Stomach (tissue), 9 donors: ENCODE results near the gene F2R. TPM values are rescaled to one million over a fixed set of nuclear protein-coding genes. Genes with fewer than 3 reads are reported as not detected.

ENCODE experiments used
- DNase-seq, 2 donors: peaks; one replicate each; pipeline versions ENCODE4 v3.0.0 to v3.0.0-alpha.2; 2013 to 2019
- H3K27ac ChIP-seq, 5 donors: fragments of 200-600 bp in 4 of 5; sonication (generic) in 4 of 5; one replicate each; pipeline ENCODE4 v1.5.1; 2013 to 2019; ENCODE audit warnings: mild to moderate bottlenecking in 1 of 5, moderate library complexity in 1 of 5
- H3K27me3 ChIP-seq, 3 donors: fragments of 200-600 bp; sonication (generic); one replicate each; pipeline ENCODE4 v1.5.1; 2017 to 2019; ENCODE audit warnings: mixed run types in 1 of 3
- H3K36me3 ChIP-seq, 4 donors: fragments of 200-600 bp; sonication (generic); 1 replicate in 3 of 4; 2 replicates in 1 of 4; pipeline ENCODE4 v1.5.1; 2016 to 2019
- H3K4me1 ChIP-seq, 4 donors: fragments of 200-600 bp; sonication (generic); one replicate each; pipeline ENCODE4 v1.5.1; 2016 to 2019
- H3K4me3 ChIP-seq, 4 donors: fragments of 200-600 bp; sonication (generic) in 3 of 4; one replicate each; pipeline ENCODE4 v1.5.1; 2016 to 2019; ENCODE audit warnings: mild to moderate bottlenecking in 1 of 4
- H3K9me3 ChIP-seq, 4 donors: fragments of 200-600 bp; sonication (generic); one replicate each; pipeline ENCODE4 v1.5.1; 2016 to 2019
- CTCF ChIP-seq, 7 experiments: fragments of 450-650 bp in 4 of 7; fragments of 200-600 bp in 3 of 7; sonication (generic) in 3 of 7; IDR thresholded peaks; one replicate each; pipeline ENCODE4 v1.5.1; 2016 to 2019; ENCODE audit warnings: antibody characterized with exemption in 7 of 7, control low read depth in 2 of 7, mild to moderate bottlenecking in 1 of 7
- EP300 ChIP-seq: sonication (generic); formaldehyde crosslinking; IDR thresholded peaks from one replicate; pipeline ENCODE4 v1.6.1; 2017; ENCODE audit warnings: antibody characterized with exemption
- POLR2A ChIP-seq, 4 donors: fragments of 450-650 bp; IDR thresholded peaks; one replicate each; pipeline ENCODE4 v1.6.1; 2016; ENCODE audit warnings: antibody characterized with exemption in 4 of 4, control low read depth in 2 of 4, mild to moderate bottlenecking in 1 of 4, moderate library complexity in 1 of 4
- POLR2AphosphoS5 ChIP-seq, 3 donors: sonication (generic); formaldehyde crosslinking; IDR thresholded peaks; one replicate each; pipeline ENCODE4 v1.6.1; 2016; ENCODE audit warnings: antibody characterized with exemption in 3 of 3
- WGBS, 5 donors: extraction: QIAGEN DNeasy Blood & Tissue Kit in 3 of 5; methylation state at CpG; one replicate each; pipeline versions ENCODE4 v1.1.5 to v1.1.7; 2013 to 2018; 5-methylcytosine and 5-hydroxymethylcytosine counted together
- intact Hi-C: fragments of 100-400 bp; cut with DNase I; formaldehyde crosslinking; loops from one replicate; pipeline ENCODE4 v1.15.1; 2023; ENCODE audit warnings: low total_unique reads
- polyA plus RNA-seq, 3 donors: library from polyadenylated mRNA; stranded (reverse); fragments of 200-250 nt; gene quantifications; one replicate each; pipeline ENCODE4 v1.2.3, GENCODE V29; 2013
- small RNA-seq, 4 donors: library from RNA; depleted of rRNA; stranded (forward); fragments of <200 nt; gene quantifications; one replicate each; pipeline ENCODE3, GENCODE V24; 2016
- total RNA-seq, 5 donors: library from RNA; depleted of rRNA; stranded (reverse); fragments of >200 nt; gene quantifications; one replicate each; pipeline versions ENCODE4 v1.1.0 to v1.2.3, GENCODE V29; 2014 to 2016
- donor health status: healthy with polysubstance abuse.
- donor health status: Bipolar disorder and iron deficiency.
- donor health status: healthy.

Gene F2R
- total and polyA plus RNA-seq, 8 donors, result 1.4 to 16.2 (median 5.8) TPM; not detected in 1

GRCh38 chr5:76781775-76782174 is 65.8 kb downstream of the F2R start:
- Histone ChIP-seq H3K27ac (no peak overlapping the region), H3K4me1 (peaks cover 0 to under 1% (median under 1%) of the 10 kb centered on the region in 4 donors), H3K4me3 (no peak overlapping the region), H3K27me3 (no peaks in the 10 kb centered on the region), H3K9me3 (no peaks in the 10 kb centered on the region), H3K36me3 (no peaks in the 10 kb centered on the region)
- intact Hi-C loops, result no loop called here
- 89 to 94% (median 93%) methylated on average over 10 of the region's 10 CpGs for WGBS, 5 donors
- DNase-seq, result no peak
- no peak for TF ChIP-seq CTCF (IDR thresholded peaks at IDR 0.05)

GRCh38 chr5:76782444-76782843 is 66.5 kb downstream of the F2R start:
- intact Hi-C loops, result no loop called here
- Histone ChIP-seq H3K27ac (no peak overlapping the region), H3K4me3 (no peak overlapping the region), H3K27me3 (no peaks in the 10 kb centered on the region), H3K36me3 (no peaks in the 10 kb centered on the region), H3K4me1 (peaks cover 3 to 7% (median 6%) of the 10 kb centered on the region in 4 donors), H3K9me3 (no peaks in the 10 kb centered on the region)
- no peak for DNase-seq
- TF ChIP-seq CTCF (IDR thresholded peaks at IDR 0.05) (no peak), EP300 (no peak), POLR2A (IDR thresholded peaks at IDR 0.05) (no peak), POLR2AphosphoS5 (IDR thresholded peaks at IDR 0.05) (no peak)
- 85 to 97% (median 95%) methylated on average over 3 of the region's 3 CpGs for WGBS, 5 donors

Small RNA genes lying within 50 kb of the gene (small RNA-seq; reads per million reads assigned to genes)
- 0 reads per million in 4 donors for gene RF02154
- 0 reads per million in 4 donors for gene RF02155

Other genes starting within 250 kb of the F2R start
- 1 to 10 TPM in 3 of 5 donors, under 1 TPM in 1, not detected in 1; 0.29 to 4.6 (median 3.3) TPM for gene F2RL2, start 92.7 kb upstream of the F2R start, total RNA-seq
- gene F2RL2, start 92.7 kb upstream of the F2R start, polyA plus RNA-seq, result under 1 TPM; 0.45 to 0.81 (median 0.76) TPM
- gene F2RL1, start 102.9 kb downstream of the F2R start, total RNA-seq, result 10 to 100 TPM in 4 of 5 donors, 1 to 10 TPM in 1; 6.7 to 72.9 (median 36.1) TPM
- 10 to 100 TPM in 2 of 3 donors, 1 to 10 TPM in 1; 4.8 to 17.6 (median 12.4) TPM for gene F2RL1, start 102.9 kb downstream of the F2R start, polyA plus RNA-seq
- under 1 TPM in 1 of 5 donors, not detected in 4; 0.89 TPM for gene S100Z, start 133.9 kb downstream of the F2R start, total RNA-seq
- under 1 TPM in 1 of 3 donors, not detected in 2; 0.08 TPM for gene S100Z, start 133.9 kb downstream of the F2R start, polyA plus RNA-seq
- gene CRHBP, start 236.9 kb downstream of the F2R start, total RNA-seq, result not detected
- gene CRHBP, start 236.9 kb downstream of the F2R start, polyA plus RNA-seq, result under 1 TPM; 0.10 to 0.31 (median 0.12) TPM